Caco-2 (cell line): ENCODE data around the gene PLA2G2C. TPM values are rescaled to one million over a fixed set of nuclear protein-coding genes. Genes with fewer than 3 reads are reported as not detected.

Source experiments
- BruUV-seq: library from RNA; stranded (reverse); fragments of 400-500 nt; replicated peaks from 2 replicates; lab custom pipeline; 2021; lab: Mats Ljungman, UMichigan
- CTCF ChIA-PET: fragments of 300-600 bp; sonication (Branson Sonifier 250); formaldehyde crosslinking; loops from one replicate; lab custom pipeline; 2022; ENCODE audit warnings: antibody characterized with exemption; lab: Charles Lee
- POLR2A ChIA-PET: fragments of 300-600 bp; sonication (Branson Sonifier 250); formaldehyde crosslinking; loops from one replicate; lab custom pipeline; 2022; ENCODE audit warnings: antibody characterized with exemption; lab: Charles Lee
- DNase-seq, 2 experiments: peaks; one replicate each; pipeline versions ENCODE4 v3.0.0 to v3.0.0-alpha.2; 2020 to 2022
- H3K27me3 ChIP-seq: replicated peaks from 2 replicates; pipeline ENCODE4 v1.6.0; 2011; ENCODE audit warnings: low read length; ENCODE audit not compliant: control insufficient read depth, insufficient read depth
- H3K36me3 ChIP-seq: 2 replicates; pipeline ENCODE4 v1.5.1; 2011; ENCODE audit warnings: low read length; ENCODE audit not compliant: control insufficient read depth, insufficient read depth
- H3K4me1 ChIP-seq: fragments of 250-450 bp; sonication (Bioruptor Pico); 2 replicates; pipeline ENCODE4 v1.5.1; 2020; ENCODE audit warnings: mild to moderate bottlenecking
- H3K4me3 ChIP-seq: 2 replicates; pipeline ENCODE4 v1.5.1; 2011; ENCODE audit warnings: low read depth, mild to moderate bottlenecking, control low read depth, low read length
- H3K9me3 ChIP-seq: fragments of 250-450 bp; sonication (Bioruptor Pico); 2 replicates; pipeline ENCODE4 v1.5.1; 2020; ENCODE audit warnings: mild to moderate bottlenecking, moderate library complexity
- H3K27ac Mint-ChIP-seq: one replicate; pipeline ENCODE4 v1.8.0; 2022; ENCODE audit warnings: mixed read lengths; ENCODE audit not compliant: unreplicated experiment
- H3K27me3 Mint-ChIP-seq: one replicate; pipeline ENCODE4 v1.8.0; 2022; ENCODE audit warnings: mixed read lengths; ENCODE audit not compliant: insufficient read depth, unreplicated experiment
- H3K36me3 Mint-ChIP-seq: one replicate; pipeline ENCODE4 v1.8.0; 2022; ENCODE audit warnings: mild to moderate bottlenecking, mixed read lengths; ENCODE audit not compliant: insufficient read depth, unreplicated experiment
- H3K4me1 Mint-ChIP-seq: one replicate; pipeline ENCODE4 v1.8.0; 2022; ENCODE audit warnings: low read depth, mixed read lengths; ENCODE audit not compliant: unreplicated experiment
- H3K4me3 Mint-ChIP-seq: one replicate; pipeline ENCODE4 v1.8.0; 2022; ENCODE audit warnings: mild to moderate bottlenecking, moderate library complexity, mixed read lengths; ENCODE audit not compliant: unreplicated experiment
- H3K9me3 Mint-ChIP-seq: one replicate; pipeline ENCODE4 v1.8.0; 2022; ENCODE audit warnings: mixed read lengths; ENCODE audit not compliant: unreplicated experiment
- CTCF ChIP-seq, 2 experiments: fragments of 200-600 bp in 1 of 2; IDR thresholded peaks; 1 replicate in 1 of 2; 2 replicates in 1 of 2; pipeline versions ENCODE4 v1.5.1 to v1.8.0; 2011 to 2022; ENCODE audit warnings: antibody characterized with exemption in 1 of 2, control low read depth in 1 of 2, inconsistent platforms in 1 of 2, low read depth in 1 of 2, low read length in 1 of 2, mild to moderate bottlenecking in 1 of 2, moderate library complexity in 1 of 2; ENCODE audit not compliant: insufficient read depth in 1 of 2, severe bottlenecking in 1 of 2, unreplicated experiment in 1 of 2
- intact Hi-C: fragments of 100-400 bp; cut with micrococcal nuclease; formaldehyde crosslinking; loops from one replicate; pipeline ENCODE4 v1.10.0; 2022; ENCODE audit not compliant: unreplicated experiment
- total RNA-seq: library from RNA; stranded (reverse); gene quantifications from 2 replicates; pipeline ENCODE4 v1.2.3, GENCODE V29; 2022

The PLA2G2C gene
- total RNA-seq, 1 experiment from 2014 or later = not detected

DNA sequence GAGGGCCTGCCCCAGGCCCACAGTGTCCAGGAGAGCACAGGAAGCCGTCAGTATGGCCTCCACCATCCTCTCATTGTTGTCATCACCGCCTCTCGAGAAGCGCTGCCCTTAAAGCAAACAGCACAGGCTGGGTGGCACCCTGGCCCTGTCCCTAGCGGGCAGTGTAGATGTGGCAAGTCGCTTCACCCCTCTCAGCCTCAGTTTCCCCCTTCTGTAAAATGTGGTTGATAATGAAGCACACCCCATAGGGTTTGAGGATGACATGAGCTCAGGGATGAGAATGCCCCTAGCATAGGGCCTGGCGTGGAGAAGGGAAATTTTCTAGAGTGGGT, 33.8 kb downstream of the PLA2G2C start:
- Histone ChIP-seq H3K4me1 (no peaks in the 10 kb centered on the region), H3K4me3 (no peak overlapping the region), H3K36me3 (no peaks in the 10 kb centered on the region), H3K9me3 (no peaks in the 10 kb centered on the region), H3K27me3 (no peaks in the 10 kb centered on the region)
- CTCF ChIA-PET = interaction anchor here (1.2 to 1.4 kb wide), 2 partner anchors 178 kb away, joined by 3 to 19 read pairs; no protein-coding TSS in a partner anchor
- POLR2A ChIA-PET = no interaction called here
- Mint-ChIP-seq H3K36me3 (no peaks in the 10 kb centered on the region), H3K27ac (peak overlapping the region; percentile 35), H3K9me3 (no peaks in the 10 kb centered on the region), H3K27me3 (no peaks in the 10 kb centered on the region), H3K4me3 (peak overlapping the region; percentile 47), H3K4me1 (no peaks in the 10 kb centered on the region)
- no peak for DNase-seq
- intact Hi-C loops = loop anchor here (1.0 kb wide), 3 partner anchors 51 to 234 kb away; no protein-coding TSS in a partner anchor
- TF ChIP-seq CTCF (IDR thresholded peaks at IDR 0.05; ENCODE audit: insufficient read depth in 1 of 2, low read depth in 1 of 2, low read length in 1 of 2, severe bottlenecking in 1 of 2, unreplicated experiment in 1 of 2) = no peak
- BruUV-seq = no TSS peak

GRCh38 chr1:20151906-20152598, 34.3 kb downstream of the PLA2G2C start:
- BruUV-seq = no TSS peak
- Mint-ChIP-seq H3K27ac (peak overlapping the region; percentile 35), H3K27me3 (no peaks in the 10 kb centered on the region), H3K4me1 (no peaks in the 10 kb centered on the region), H3K36me3 (no peaks in the 10 kb centered on the region), H3K9me3 (no peaks in the 10 kb centered on the region), H3K4me3 (peak overlapping the region; percentile 47)
- 0 out of 2 replicates have a peak overlapping the region, but pooled peaks have one; percentile 10 for H3K4me3 ChIP-seq
- no peaks in the 10 kb centered on the region for H3K9me3 ChIP-seq
- H3K36me3 ChIP-seq = no peaks in the 10 kb centered on the region
- intact Hi-C loops = loop anchor here (1.0 kb wide), 3 partner anchors 51 to 234 kb away; no protein-coding TSS in a partner anchor
- peak; percentile 80 to 92 for TF ChIP-seq CTCF (IDR thresholded peaks at IDR 0.05; ENCODE audit: insufficient read depth in 1 of 2, low read depth in 1 of 2, low read length in 1 of 2, severe bottlenecking in 1 of 2, unreplicated experiment in 1 of 2)
- POLR2A ChIA-PET = no interaction called here
- DNase-seq = peak; percentile 81 to 85
- H3K4me1 ChIP-seq = no peaks in the 10 kb centered on the region
- CTCF ChIA-PET = interaction anchor here (0.6 to 1.4 kb wide), 6 partner anchors 50 to 270 kb away, joined by 3 to 19 read pairs (median 5); partner anchors contain the start of gene OTUD3
- H3K27me3 ChIP-seq = no peaks in the 10 kb centered on the region

GRCh38 chr1:20150969-20151368, 35.3 kb downstream of the PLA2G2C start:
- BruUV-seq = no TSS peak
- Histone ChIP-seq H3K9me3 (no peaks in the 10 kb centered on the region), H3K4me1 (no peaks in the 10 kb centered on the region), H3K27me3 (no peaks in the 10 kb centered on the region), H3K36me3 (no peaks in the 10 kb centered on the region), H3K4me3 (no peak overlapping the region)
- DNase-seq = no peak
- H3K36me3 Mint-ChIP-seq = no peaks in the 10 kb centered on the region
- no peaks in the 10 kb centered on the region for H3K27me3 Mint-ChIP-seq
- intact Hi-C loops = no loop called here
- no peak overlapping the region for H3K27ac Mint-ChIP-seq
- ChIA-PET POLR2A (no interaction called here), CTCF (interaction anchor here (1.4 kb wide), 1 partner anchor 176 kb away, joined by 19 read pairs; no protein-coding TSS in a partner anchor)
- no peak overlapping the region for H3K4me3 Mint-ChIP-seq
- H3K9me3 Mint-ChIP-seq = no peaks in the 10 kb centered on the region
- no peaks in the 10 kb centered on the region for H3K4me1 Mint-ChIP-seq
- no peak for TF ChIP-seq CTCF (IDR thresholded peaks at IDR 0.05; ENCODE audit: insufficient read depth in 1 of 2, low read depth in 1 of 2, low read length in 1 of 2, severe bottlenecking in 1 of 2, unreplicated experiment in 1 of 2)
